HG03139 (cell line): Measurements from ENCODE around the gene MTA2.
A peak's percentile ranks its signal among the peaks of the same experiment; 100 is the strongest.
"Not testable (repeated sequence)": the region's sequence is repeated elsewhere in the genome, so short reads cannot be mapped to it uniquely, and the experiment has no call there.

Source experiments
- ATAC-seq: cut with Tn5 transposase; IDR thresholded peaks from one replicate; pipeline ENCODE4 v1.9.1; 2021; ENCODE audit not compliant: unreplicated experiment

The MTA2 gene

GRCh38 chr11:62567018-62567633 lies 34.5 kb downstream of the MTA2 start:
- ATAC-seq = no peak

GRCh38 chr11:62566247-62566646 lies 35.4 kb downstream of the MTA2 start:
- ATAC-seq = no peak

DNA sequence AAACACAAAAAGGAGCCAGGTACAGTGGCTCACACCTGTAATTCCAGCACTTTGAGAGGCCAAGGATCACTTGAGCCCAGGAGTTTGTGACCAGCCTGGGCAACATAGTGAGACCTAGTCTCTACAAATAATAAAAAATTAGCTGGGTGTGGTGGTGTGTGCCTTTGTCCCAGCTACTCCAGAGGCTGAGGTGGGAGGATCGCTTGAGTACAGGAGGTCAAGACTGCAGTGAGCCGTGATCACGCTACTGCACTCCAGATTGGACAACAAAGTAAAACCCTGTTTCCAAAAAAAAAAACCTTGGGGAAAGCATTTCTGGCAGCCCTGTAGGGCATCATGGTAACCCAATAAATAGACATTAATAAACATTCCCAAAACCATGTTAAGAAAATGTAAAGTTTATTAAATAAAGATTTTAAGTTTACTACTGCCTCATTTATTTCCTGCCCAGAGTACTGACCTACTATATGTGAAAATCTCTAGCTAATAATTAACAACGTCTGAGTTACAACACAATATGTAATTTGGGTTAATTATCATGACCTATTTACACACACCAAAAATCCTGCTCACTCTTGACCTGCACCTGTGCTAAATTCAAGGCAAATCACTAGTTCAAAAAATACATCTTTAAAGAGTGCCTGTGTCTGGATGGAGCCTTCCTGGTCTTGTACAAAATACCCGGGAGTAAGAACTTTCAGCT lies 36.4 kb downstream of the MTA2 start:
- ATAC-seq = no peak

DNA sequence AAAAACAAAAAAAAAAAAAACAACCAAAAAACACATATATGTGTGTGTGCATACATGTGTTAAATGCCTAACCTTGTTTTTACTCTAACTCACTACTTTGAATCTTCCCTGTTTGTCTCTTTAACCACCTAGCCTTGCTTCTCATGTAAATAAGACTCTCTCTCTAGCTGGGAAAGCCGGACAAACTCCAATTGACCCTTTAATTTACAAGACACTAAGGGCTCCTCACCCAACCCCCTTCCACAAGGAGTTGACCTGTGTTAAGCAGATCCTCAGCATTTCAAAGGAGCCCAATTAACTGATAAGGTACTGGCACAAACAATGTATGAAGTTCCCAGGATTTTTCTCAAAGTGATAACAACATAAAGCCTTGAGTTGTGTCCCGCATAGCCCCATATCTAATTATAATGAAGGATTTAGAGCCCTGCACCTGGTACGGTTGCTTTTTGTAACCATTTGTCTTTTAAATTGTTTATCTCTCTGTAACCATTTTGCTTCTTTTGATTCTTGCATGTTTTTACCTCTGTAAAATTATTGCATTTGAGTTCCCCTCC lies 39.9 kb downstream of the MTA2 start:
- ATAC-seq = not testable (repeated sequence)

DNA sequence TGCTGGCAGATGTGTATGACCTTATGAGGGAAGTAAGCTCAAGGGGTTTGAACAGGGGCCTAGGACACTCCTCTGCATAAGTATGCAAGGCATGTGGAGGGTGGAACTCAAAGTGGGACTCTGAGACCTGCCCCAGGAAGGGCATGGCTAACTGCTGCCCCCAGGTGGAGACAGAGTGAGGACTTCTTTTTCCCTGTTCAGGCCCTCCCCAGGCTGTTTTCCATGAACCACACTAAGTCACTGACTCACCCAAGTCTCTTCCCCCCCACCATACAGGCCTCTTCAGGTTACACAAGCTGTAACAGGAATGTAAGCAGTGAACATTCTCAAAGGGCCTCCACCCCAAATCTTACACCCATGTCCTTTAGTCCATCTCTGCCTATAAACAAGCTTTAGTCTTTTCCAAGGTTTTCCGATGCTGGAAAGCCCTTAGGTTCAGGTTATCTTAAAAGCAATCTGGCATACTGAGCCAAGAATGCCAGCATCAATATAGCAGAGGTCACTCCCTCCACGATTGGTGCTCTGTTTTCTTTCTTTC lies 41.0 kb downstream of the MTA2 start:
- ATAC-seq = no peak

- ATAC-seq = not testable (repeated sequence)
Measured at GRCh38 chr11:62559626-62560025, 42.0 kb downstream of the MTA2 start.

GRCh38 chr11:62559204-62559603 lies 42.5 kb downstream of the MTA2 start:
- ATAC-seq = no peak

- no peak for ATAC-seq
Measured at GRCh38 chr11:62558669-62559068, 43.0 kb downstream of the MTA2 start.

GRCh38 chr11:62556875-62557631 lies 44.6 kb downstream of the MTA2 start:
- ATAC-seq = peak; percentile 9

DNA sequence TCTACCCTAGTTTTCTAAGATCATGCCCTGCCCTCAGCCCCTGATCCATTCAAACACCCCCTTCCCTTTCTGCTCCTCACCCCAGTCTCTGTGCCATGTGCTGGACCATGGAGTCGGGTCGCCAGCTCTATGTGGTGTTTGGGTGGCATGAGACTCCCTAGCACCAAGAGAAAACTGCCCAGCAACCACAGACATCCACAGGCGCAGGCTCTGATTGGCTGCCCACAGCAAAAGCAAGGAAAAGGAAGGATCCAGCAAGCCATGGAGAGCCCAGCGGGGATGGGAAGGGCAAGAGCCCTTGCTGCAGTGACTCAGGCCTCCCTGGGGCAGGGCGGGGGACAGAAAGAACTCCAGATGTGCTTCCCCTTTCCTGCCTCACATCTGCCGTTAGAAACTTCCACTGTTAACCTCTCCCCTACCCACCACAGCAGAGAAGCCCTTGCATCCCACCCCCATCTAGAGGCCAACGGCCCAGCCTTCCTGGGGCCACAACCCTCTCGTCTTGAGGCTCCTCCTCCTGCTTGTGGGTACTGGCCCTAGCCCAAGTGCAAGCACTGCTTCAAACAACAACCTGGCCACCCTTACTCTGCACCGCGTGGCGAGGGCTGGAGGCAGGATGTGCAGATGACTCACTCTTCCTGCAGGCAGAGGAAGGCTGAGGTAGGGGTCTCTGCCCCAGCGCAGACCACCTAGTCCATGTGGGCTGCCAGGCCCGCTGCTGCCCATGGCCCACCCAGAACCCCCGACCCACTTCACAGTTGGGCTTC lies 45.4 kb downstream of the MTA2 start:
- ATAC-seq = peak; percentile 28

GRCh38 chr11:62555464-62556107 lies 46.1 kb downstream of the MTA2 start:
- no peak for ATAC-seq

- ATAC-seq = no peak
Measured at GRCh38 chr11:62554387-62555167, 47.1 kb downstream of the MTA2 start.

DNA sequence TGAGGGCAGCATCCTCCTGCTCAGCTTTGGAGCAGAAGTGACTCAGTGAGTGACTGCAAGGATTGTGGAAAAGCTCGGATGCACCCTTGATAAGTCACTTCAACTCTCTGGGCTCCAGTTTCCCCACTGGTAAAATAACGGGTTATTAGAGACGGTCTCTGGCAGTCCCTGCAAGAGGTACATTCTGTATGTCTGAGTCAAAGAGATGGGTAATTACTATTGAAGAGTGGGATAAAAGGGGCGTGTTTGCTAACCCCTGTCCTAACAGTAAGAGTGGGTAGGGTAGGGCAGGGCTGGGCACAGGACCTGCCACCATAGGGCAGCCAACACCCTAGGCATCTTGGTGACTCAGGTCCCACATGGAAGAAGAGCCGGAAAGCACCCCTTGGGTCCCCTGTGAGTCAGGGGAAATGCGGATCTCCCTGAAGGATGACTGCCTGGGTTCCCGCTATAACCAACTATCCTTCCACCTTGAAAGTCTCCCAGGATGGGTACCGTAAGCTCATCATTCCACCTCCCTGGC lies 47.8 kb downstream of the MTA2 start:
- ATAC-seq = no peak

DNA sequence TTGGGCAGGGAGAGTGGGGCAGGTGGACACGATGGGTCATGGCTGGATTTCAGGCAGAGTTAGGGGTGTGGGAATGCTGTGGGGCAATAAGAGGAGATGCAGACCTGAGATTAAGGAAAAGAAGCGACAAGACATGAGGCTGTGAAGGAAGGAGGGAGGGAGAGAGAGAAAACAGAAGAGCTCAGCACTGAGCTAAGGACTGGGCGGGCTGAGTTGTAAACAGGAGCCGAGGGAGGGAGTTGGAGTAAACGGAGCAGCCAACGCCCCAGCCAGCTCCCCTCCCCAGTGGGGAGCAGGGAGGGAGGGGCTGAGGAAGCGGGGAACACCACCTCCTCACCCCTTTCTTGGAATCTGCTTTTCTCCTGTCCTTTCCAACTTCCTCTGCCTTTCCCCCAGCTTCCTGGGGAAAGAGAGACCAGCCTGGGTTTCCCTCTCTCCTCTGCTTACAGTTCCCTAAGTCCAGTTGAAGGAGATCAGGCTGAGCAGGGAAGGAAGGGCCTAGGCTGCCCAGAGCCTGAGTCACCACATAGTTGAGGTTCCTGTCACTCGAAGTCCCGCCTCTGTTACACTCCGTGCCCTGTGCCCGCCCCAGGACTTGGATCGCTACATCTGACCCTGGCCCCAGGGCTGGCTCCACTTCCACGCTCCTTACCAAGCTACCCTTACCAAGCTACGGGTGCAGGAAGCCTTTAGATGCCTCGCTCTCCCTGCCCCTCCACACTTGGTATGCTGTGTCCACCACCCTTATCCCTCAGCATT lies 48.4 kb downstream of the MTA2 start:
- no peak for ATAC-seq

DNA sequence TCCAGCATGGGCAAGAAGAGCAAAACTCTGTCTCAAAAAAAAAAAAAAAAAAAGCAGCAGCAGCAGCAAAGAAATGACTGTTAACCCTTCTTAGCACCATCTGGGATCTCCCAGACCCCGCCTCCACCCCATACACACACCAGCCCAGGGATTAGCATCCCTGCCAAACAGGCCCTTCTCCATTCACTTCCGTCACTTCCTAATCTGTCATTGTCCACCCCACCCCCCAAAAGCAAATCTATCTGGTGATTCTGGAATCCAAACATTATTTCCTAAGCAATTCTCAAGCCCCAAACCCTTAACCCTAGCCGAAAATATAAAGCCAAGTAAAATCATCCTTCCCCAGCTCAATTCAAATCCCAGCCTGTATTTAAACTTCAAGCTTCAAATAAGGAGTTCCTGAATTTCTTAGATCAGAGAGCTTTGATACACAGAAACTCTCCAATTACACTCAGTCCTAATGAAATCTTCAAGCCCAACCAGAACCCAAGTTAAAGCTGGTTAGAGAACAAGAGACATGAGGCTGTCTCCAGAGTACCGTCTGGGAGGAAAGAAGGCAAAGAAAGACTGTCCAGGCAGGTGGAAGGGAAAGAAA lies 49.1 kb downstream of the MTA2 start:
- no peak for ATAC-seq

GRCh38 chr11:62550478-62550877 lies 51.2 kb downstream of the MTA2 start:
- not testable (repeated sequence) for ATAC-seq

- no peak for ATAC-seq
Measured at GRCh38 chr11:62548545-62549335, 52.9 kb downstream of the MTA2 start.
